K562 (cell line): Measurements from ENCODE around the gene CNTN2.

ENCODE experiments used
- FOXA1 ChIP-seq: fragments of 450-650 bp; IDR thresholded peaks from 2 replicates; pipeline ENCODE4 v1.6.1; 2016; ENCODE audit warnings: mild to moderate bottlenecking, borderline replicate concordance
- POLR2A ChIP-seq: fragments of 450-650 bp; conservative IDR thresholded peaks from 2 replicates; pipeline ENCODE4 v1.6.1; 2016

GRCh38 chr1:205095422-205095821 is 52.4 kb downstream of the CNTN2 start:
- TF ChIP-seq FOXA1 = no peak
- TF ChIP-seq POLR2A = no peak
